Stomach (tissue), 9 donors: ENCODE data around the gene BCR. TPM values are rescaled to one million over a fixed set of nuclear protein-coding genes. Genes with fewer than 3 reads are reported as not detected.
A peak's percentile ranks its signal among the peaks of the same experiment; 100 is the strongest.

Source experiments
- DNase-seq, 2 donors: peaks; one replicate each; pipeline versions ENCODE4 v3.0.0 to v3.0.0-alpha.2; 2013 to 2019
- H3K27ac ChIP-seq, 5 donors: fragments of 200-600 bp in 4 of 5; sonication (generic) in 4 of 5; one replicate each; pipeline ENCODE4 v1.5.1; 2013 to 2019; ENCODE audit warnings: mild to moderate bottlenecking in 1 of 5, moderate library complexity in 1 of 5
- H3K27me3 ChIP-seq, 3 donors: fragments of 200-600 bp; sonication (generic); one replicate each; pipeline ENCODE4 v1.5.1; 2017 to 2019; ENCODE audit warnings: mixed run types in 1 of 3
- H3K36me3 ChIP-seq, 4 donors: fragments of 200-600 bp; sonication (generic); 1 replicate in 3 of 4; 2 replicates in 1 of 4; pipeline ENCODE4 v1.5.1; 2016 to 2019
- H3K4me1 ChIP-seq, 4 donors: fragments of 200-600 bp; sonication (generic); one replicate each; pipeline ENCODE4 v1.5.1; 2016 to 2019
- H3K4me3 ChIP-seq, 4 donors: fragments of 200-600 bp; sonication (generic) in 3 of 4; one replicate each; pipeline ENCODE4 v1.5.1; 2016 to 2019; ENCODE audit warnings: mild to moderate bottlenecking in 1 of 4
- H3K9me3 ChIP-seq, 4 donors: fragments of 200-600 bp; sonication (generic); one replicate each; pipeline ENCODE4 v1.5.1; 2016 to 2019
- EP300 ChIP-seq: sonication (generic); formaldehyde crosslinking; IDR thresholded peaks from one replicate; pipeline ENCODE4 v1.6.1; 2017; ENCODE audit warnings: antibody characterized with exemption
- POLR2A ChIP-seq, 4 donors: fragments of 450-650 bp; IDR thresholded peaks; one replicate each; pipeline ENCODE4 v1.6.1; 2016; ENCODE audit warnings: antibody characterized with exemption in 4 of 4, control low read depth in 2 of 4, mild to moderate bottlenecking in 1 of 4, moderate library complexity in 1 of 4
- POLR2AphosphoS5 ChIP-seq, 3 donors: sonication (generic); formaldehyde crosslinking; IDR thresholded peaks; one replicate each; pipeline ENCODE4 v1.6.1; 2016; ENCODE audit warnings: antibody characterized with exemption in 3 of 3
- WGBS, 5 donors: extraction: QIAGEN DNeasy Blood & Tissue Kit in 3 of 5; methylation state at CpG; one replicate each; pipeline versions ENCODE4 v1.1.5 to v1.1.7; 2013 to 2018; 5-methylcytosine and 5-hydroxymethylcytosine counted together
- intact Hi-C: fragments of 100-400 bp; cut with DNase I; formaldehyde crosslinking; loops from one replicate; pipeline ENCODE4 v1.15.1; 2023; ENCODE audit warnings: low total_unique reads
- polyA plus RNA-seq, 3 donors: library from polyadenylated mRNA; stranded (reverse); fragments of 200-250 nt; gene quantifications; one replicate each; pipeline ENCODE4 v1.2.3, GENCODE V29; 2013
- total RNA-seq, 5 donors: library from RNA; depleted of rRNA; stranded (reverse); fragments of >200 nt; gene quantifications; one replicate each; pipeline versions ENCODE4 v1.1.0 to v1.2.3, GENCODE V29; 2014 to 2016
- TF ChIP-seq, protein P1 (sequence below), 7 experiments: fragments of 450-650 bp in 4 of 7; fragments of 200-600 bp in 3 of 7; sonication (generic) in 3 of 7; IDR thresholded peaks; one replicate each; pipeline ENCODE4 v1.5.1; 2016 to 2019; ENCODE audit warnings: antibody characterized with exemption in 7 of 7, control low read depth in 2 of 7, mild to moderate bottlenecking in 1 of 7
- donor health status: healthy with polysubstance abuse.
- donor health status: Bipolar disorder and iron deficiency.
- donor health status: healthy.

The BCR gene
- total and polyA plus RNA-seq, 8 donors: 10.4 to 80.1 (median 19.6) TPM

DNA sequence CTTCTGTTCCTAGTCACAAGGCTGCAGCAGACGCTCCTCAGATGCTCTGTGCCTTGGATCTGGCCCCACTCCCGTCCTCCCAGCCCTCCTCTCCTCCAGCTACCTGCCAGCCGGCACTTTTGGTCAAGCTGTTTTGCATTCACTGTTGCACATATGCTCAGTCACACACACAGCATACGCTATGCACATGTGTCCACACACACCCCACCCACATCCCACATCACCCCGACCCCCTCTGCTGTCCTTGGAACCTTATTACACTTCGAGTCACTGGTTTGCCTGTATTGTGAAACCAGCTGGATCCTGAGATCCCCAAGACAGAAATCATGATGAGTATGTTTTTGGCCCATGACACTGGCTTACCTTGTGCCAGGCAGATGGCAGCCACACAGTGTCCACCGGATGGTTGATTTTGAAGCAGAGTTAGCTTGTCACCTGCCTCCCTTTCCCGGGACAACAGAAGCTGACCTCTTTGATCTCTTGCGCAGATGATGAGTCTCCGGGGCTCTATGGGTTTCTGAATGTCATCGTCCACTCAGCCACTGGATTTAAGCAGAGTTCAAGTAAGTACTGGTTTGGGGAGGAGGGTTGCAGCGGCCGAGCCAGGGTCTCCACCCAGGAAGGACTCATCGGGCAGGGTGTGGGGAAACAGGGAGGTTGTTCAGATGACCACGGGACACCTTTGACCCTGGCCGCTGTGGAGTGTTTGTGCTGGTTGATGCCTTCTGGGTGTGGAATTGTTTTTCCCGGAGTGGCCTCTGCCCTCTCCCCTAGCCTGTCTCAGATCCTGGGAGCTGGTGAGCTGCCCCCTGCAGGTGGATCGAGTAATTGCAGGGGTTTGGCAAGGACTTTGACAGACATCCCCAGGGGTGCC is 109.8 kb downstream of the BCR start:
- peak; percentile 67 to 71 for DNase-seq
- intact Hi-C loops: no loop called here
- Histone ChIP-seq H3K27me3 (no peaks in the 10 kb centered on the region), H3K9me3 (no peaks in the 10 kb centered on the region), H3K27ac (peak overlapping the region in 3 of 5 donors; percentile 33 to 87 (median 64)), H3K36me3 (peaks cover 48 to 100% (median 100%) of the 10 kb centered on the region in 4 donors), H3K4me3 (no peak overlapping the region), H3K4me1 (peaks cover 4 to 19% (median 11%) of the 10 kb centered on the region in 4 donors)
- TF ChIP-seq POLR2AphosphoS5 (IDR thresholded peaks at IDR 0.05): peak in 1 of 3 donors; percentile 4
- no peak for TF ChIP-seq POLR2A (IDR thresholded peaks at IDR 0.05)
- no peak for TF ChIP-seq EP300
- TF ChIP-seq, protein P1, sequence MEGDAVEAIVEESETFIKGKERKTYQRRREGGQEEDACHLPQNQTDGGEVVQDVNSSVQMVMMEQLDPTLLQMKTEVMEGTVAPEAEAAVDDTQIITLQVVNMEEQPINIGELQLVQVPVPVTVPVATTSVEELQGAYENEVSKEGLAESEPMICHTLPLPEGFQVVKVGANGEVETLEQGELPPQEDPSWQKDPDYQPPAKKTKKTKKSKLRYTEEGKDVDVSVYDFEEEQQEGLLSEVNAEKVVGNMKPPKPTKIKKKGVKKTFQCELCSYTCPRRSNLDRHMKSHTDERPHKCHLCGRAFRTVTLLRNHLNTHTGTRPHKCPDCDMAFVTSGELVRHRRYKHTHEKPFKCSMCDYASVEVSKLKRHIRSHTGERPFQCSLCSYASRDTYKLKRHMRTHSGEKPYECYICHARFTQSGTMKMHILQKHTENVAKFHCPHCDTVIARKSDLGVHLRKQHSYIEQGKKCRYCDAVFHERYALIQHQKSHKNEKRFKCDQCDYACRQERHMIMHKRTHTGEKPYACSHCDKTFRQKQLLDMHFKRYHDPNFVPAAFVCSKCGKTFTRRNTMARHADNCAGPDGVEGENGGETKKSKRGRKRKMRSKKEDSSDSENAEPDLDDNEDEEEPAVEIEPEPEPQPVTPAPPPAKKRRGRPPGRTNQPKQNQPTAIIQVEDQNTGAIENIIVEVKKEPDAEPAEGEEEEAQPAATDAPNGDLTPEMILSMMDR (IDR thresholded peaks at IDR 0.05): peak in 5 of 7 experiments; percentile 42 to 82 (median 75)
- 55 to 66% (median 62%) methylated on average over 13 to 18 of the region's 18 CpGs for WGBS, 5 donors

DNA sequence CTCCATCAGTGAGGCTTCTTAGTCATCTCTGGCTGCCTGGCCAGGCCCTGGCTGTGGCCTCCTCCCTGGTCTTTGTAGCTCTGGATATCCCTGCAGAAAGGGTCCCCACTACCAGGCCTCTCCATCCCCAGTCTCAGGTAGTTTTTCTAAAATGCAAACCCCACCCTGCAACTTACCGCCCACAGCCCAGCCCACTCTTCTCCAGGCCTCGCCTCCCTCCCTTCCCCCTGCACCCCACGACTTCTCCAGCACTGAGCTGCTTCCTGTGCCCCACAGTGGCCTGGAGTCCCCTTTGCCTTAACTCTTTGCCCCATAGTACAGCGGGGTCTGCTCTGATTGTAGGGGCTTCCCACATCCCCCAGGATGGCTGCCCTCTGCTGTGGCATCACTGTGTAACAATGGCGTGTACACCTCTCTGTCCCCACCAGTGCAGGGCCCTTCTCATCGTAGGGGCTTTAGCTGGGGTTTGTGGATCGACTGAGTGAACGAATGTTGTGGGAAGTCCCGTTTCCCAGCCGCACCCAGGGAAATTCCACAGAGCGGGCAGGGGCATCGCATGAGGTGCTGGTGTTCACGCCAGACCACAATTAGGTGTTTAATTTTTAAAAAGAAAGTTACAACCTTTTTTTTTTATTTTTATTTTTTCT is 111.6 kb downstream of the BCR start:
- Histone ChIP-seq H3K36me3 (peaks cover 48 to 99% (median 98%) of the 10 kb centered on the region in 4 donors), H3K9me3 (no peaks in the 10 kb centered on the region), H3K27ac (no peak overlapping the region), H3K4me3 (no peak overlapping the region), H3K27me3 (no peaks in the 10 kb centered on the region), H3K4me1 (peaks cover 4 to 19% (median 11%) of the 10 kb centered on the region in 4 donors)
- no peak for DNase-seq
- WGBS, 5 donors: 85 to 89% (median 88%) methylated on average over 13 of the region's 13 CpGs
- intact Hi-C loops: no loop called here
- TF ChIP-seq POLR2A (IDR thresholded peaks at IDR 0.05) (no peak), EP300 (no peak), POLR2AphosphoS5 (IDR thresholded peaks at IDR 0.05) (no peak)
- TF ChIP-seq, protein P1 (IDR thresholded peaks at IDR 0.05): no peak

DNA sequence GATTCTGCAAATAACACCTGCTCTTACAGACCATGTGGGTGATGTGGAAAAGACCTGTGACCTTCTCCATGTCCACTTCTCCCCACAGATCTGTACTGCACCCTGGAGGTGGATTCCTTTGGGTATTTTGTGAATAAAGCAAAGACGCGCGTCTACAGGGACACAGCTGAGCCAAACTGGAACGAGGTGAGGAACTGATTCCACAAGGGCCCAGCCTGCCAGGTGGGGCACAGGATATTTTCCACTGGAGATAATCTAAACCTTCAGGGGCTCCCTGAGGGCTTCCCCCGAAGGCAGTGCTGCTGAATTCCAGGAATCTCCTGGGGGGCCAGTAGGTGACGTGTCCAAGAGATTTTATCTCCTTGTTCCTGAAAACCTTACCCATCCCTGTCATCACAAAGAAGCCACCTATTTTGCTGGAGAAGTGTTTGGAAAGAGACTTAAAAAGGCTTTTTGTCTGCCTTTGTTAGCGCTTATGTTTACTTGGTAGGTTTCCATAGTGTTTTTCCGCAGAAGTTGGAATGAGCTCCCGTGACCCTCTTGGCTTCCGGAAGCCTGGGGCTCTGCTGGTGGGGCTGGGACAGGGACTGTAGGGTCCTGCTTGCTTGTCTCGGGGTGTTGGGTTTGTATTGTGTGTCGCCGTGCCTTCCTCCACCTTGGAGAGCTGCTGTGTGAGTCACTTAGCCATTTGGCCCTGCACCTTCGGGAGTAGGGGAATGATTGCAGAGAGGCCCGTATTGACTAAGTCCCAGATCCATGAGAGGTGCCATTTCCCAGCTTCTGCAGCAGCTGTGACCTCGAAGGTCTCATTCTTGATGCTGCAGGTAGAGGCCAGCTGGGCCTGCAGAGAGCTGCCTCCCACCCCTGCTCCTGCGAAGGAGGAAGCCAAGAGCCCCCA is 112.4 kb downstream of the BCR start:
- Histone ChIP-seq H3K27ac (no peak overlapping the region), H3K9me3 (no peaks in the 10 kb centered on the region), H3K36me3 (peaks cover 50 to 99% (median 98%) of the 10 kb centered on the region in 4 donors), H3K4me1 (peaks cover 4 to 19% (median 11%) of the 10 kb centered on the region in 4 donors), H3K27me3 (no peaks in the 10 kb centered on the region), H3K4me3 (no peak overlapping the region)
- intact Hi-C loops: no loop called here
- no peak for DNase-seq
- TF ChIP-seq EP300: no peak
- no peak for TF ChIP-seq POLR2AphosphoS5 (IDR thresholded peaks at IDR 0.05)
- TF ChIP-seq, protein P1 (IDR thresholded peaks at IDR 0.05): no peak
- no peak for TF ChIP-seq POLR2A (IDR thresholded peaks at IDR 0.05)
- 74 to 84% (median 79%) methylated on average over 15 to 17 of the region's 17 CpGs for WGBS, 5 donors

DNA sequence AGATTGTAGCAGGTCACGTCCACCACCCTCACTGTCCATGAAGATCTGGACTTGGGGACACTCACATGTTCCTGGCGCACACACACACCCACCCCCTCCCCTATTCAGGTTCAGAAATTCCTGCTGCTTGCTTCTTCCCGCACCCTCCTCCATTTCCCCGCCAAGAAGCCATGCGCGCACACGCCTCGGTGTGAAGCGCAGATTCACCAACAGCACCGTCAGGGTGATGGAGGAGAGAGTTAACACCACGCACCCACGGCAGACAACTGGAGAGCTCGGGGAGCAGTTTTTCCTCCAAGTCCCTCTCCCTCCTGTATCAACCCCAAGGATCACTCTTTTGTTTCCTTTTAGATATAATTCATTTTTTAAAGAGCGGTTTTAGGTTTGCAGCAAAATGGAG is 113.4 kb downstream of the BCR start:
- H3K36me3 ChIP-seq: peaks cover 46 to 99% (median 98%) of the 10 kb centered on the region in 4 donors
- intact Hi-C loops: no loop called here
- WGBS, 5 donors: 88 to 97% (median 93%) methylated on average over 14 of the region's 14 CpGs
- no peak overlapping the region for H3K27ac ChIP-seq
- peaks cover 4 to 19% (median 11%) of the 10 kb centered on the region in 4 donors for H3K4me1 ChIP-seq
- no peak for DNase-seq
- TF ChIP-seq, protein P1 (IDR thresholded peaks at IDR 0.05): no peak
- no peak for TF ChIP-seq POLR2A (IDR thresholded peaks at IDR 0.05)
- no peak for TF ChIP-seq EP300
- TF ChIP-seq POLR2AphosphoS5 (IDR thresholded peaks at IDR 0.05): no peak
- H3K9me3 ChIP-seq: no peaks in the 10 kb centered on the region
- no peak overlapping the region for H3K4me3 ChIP-seq
- no peaks in the 10 kb centered on the region for H3K27me3 ChIP-seq
